Ishikawa (cell line): ENCODE results near the gene ECHDC3.

Experiments
- CEBPB ChIP-seq: IDR thresholded peaks from 2 replicates; pipeline ENCODE4 v1.6.1; 2012
- CREB1 ChIP-seq: IDR thresholded peaks from 2 replicates; pipeline ENCODE4 v1.6.1; 2012; ENCODE audit warnings: low read depth
- EGR1 ChIP-seq: IDR thresholded peaks from 2 replicates; pipeline ENCODE4 v1.6.1; 2012
- EP300 ChIP-seq: IDR thresholded peaks from 2 replicates; pipeline ENCODE4 v1.6.1; 2012; ENCODE audit warnings: borderline replicate concordance
- FOXM1 ChIP-seq: IDR thresholded peaks from 2 replicates; pipeline ENCODE4 v1.6.1; 2012; ENCODE audit warnings: low read depth, borderline replicate concordance
- NFIC ChIP-seq: IDR thresholded peaks from 2 replicates; pipeline ENCODE4 v1.6.1; 2012
- RAD21 ChIP-seq: IDR thresholded peaks from 2 replicates; pipeline ENCODE4 v1.6.1; 2012; ENCODE audit warnings: low read depth
- TAF1 ChIP-seq: IDR thresholded peaks from 2 replicates; pipeline ENCODE4 v1.6.1; 2012; ENCODE audit warnings: low read depth, mild to moderate bottlenecking
- TCF12 ChIP-seq: IDR thresholded peaks from 2 replicates; pipeline ENCODE4 v1.6.1; 2012; ENCODE audit warnings: low read depth
- TEAD4 ChIP-seq: IDR thresholded peaks from 2 replicates; pipeline ENCODE4 v1.6.1; 2012
- YY1 ChIP-seq: IDR thresholded peaks from 2 replicates; pipeline ENCODE4 v1.6.1; 2012; ENCODE audit warnings: low read depth
- ZBTB7A ChIP-seq: IDR thresholded peaks from 2 replicates; pipeline ENCODE4 v1.6.1; 2012; ENCODE audit warnings: low read depth
- TF ChIP-seq, protein P1 (sequence below): IDR thresholded peaks from 2 replicates; pipeline ENCODE4 v1.6.1; 2012
- TF ChIP-seq, protein P2 (sequence below): IDR thresholded peaks from 2 replicates; pipeline ENCODE4 v1.6.1; 2012
- TF ChIP-seq, protein P3 (sequence below): IDR thresholded peaks from 2 replicates; pipeline ENCODE4 v1.6.1; 2012; ENCODE audit warnings: low read depth, mild to moderate bottlenecking

ECHDC3 gene

DNA sequence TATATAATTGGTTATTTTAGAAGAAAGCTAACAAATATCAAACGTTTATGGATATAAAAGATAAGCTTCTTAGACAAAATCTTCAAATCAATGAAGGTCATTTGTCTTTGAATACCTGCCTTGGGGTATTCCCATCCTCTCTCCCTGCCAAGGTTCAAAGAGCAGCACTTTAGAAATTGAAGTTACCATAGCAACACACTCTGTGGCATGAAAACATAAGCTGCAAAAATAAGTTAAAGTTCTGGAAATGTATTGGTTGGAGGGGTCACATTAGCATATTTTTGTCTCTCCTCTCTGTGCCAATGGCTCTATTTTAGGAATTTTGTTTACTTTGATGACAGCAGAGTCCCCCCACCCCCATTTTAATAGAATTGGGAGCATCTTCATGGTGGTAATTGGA is 12.0 kb downstream of the ECHDC3 start:
- TF ChIP-seq RAD21 (no peak), EP300 (no peak), YY1 (no peak), FOXM1 (no peak), NFIC (no peak), CEBPB (no peak), CREB1 (no peak), TEAD4 (no peak)
- TF ChIP-seq, protein P1, sequence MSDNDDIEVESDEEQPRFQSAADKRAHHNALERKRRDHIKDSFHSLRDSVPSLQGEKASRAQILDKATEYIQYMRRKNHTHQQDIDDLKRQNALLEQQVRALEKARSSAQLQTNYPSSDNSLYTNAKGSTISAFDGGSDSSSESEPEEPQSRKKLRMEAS = no peak
- TF ChIP-seq, protein P2, sequence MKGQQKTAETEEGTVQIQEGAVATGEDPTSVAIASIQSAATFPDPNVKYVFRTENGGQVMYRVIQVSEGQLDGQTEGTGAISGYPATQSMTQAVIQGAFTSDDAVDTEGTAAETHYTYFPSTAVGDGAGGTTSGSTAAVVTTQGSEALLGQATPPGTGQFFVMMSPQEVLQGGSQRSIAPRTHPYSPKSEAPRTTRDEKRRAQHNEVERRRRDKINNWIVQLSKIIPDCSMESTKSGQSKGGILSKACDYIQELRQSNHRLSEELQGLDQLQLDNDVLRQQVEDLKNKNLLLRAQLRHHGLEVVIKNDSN = no peak
- TF ChIP-seq, protein P3, sequence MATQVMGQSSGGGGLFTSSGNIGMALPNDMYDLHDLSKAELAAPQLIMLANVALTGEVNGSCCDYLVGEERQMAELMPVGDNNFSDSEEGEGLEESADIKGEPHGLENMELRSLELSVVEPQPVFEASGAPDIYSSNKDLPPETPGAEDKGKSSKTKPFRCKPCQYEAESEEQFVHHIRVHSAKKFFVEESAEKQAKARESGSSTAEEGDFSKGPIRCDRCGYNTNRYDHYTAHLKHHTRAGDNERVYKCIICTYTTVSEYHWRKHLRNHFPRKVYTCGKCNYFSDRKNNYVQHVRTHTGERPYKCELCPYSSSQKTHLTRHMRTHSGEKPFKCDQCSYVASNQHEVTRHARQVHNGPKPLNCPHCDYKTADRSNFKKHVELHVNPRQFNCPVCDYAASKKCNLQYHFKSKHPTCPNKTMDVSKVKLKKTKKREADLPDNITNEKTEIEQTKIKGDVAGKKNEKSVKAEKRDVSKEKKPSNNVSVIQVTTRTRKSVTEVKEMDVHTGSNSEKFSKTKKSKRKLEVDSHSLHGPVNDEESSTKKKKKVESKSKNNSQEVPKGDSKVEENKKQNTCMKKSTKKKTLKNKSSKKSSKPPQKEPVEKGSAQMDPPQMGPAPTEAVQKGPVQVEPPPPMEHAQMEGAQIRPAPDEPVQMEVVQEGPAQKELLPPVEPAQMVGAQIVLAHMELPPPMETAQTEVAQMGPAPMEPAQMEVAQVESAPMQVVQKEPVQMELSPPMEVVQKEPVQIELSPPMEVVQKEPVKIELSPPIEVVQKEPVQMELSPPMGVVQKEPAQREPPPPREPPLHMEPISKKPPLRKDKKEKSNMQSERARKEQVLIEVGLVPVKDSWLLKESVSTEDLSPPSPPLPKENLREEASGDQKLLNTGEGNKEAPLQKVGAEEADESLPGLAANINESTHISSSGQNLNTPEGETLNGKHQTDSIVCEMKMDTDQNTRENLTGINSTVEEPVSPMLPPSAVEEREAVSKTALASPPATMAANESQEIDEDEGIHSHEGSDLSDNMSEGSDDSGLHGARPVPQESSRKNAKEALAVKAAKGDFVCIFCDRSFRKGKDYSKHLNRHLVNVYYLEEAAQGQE = no peak

DNA sequence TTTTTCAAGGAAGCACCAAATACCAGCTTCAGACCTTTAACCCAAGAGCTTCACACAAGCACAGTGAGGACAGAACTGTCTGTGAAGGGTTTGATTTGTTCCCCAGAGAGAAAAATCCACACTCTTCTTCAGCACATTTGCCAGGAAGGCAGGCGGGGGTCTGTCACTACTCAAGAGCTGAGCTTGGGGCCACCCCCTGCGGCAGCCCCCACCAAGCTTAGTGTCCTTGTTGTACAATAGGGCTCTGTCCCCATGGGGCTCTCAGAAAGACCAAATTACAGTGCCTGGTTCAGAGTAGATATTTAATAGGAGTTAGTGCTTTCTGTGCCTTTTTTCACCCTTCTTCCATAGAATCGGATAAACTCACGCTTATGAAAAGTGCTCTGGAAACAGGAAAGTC is 12.4 kb downstream of the ECHDC3 start:
- TF ChIP-seq YY1 = no peak
- TF ChIP-seq RAD21 = no peak
- TF ChIP-seq EGR1 = no peak
- TF ChIP-seq CEBPB = no peak
- no peak for TF ChIP-seq ZBTB7A
- no peak for TF ChIP-seq EP300
- TF ChIP-seq, protein P2 = no peak
- TF ChIP-seq, protein P1 = no peak
- TF ChIP-seq TCF12 = no peak
- TF ChIP-seq NFIC = no peak
- TF ChIP-seq TAF1 = no peak
- TF ChIP-seq, protein P3 = no peak
- no peak for TF ChIP-seq CREB1
- no peak for TF ChIP-seq TEAD4
- TF ChIP-seq FOXM1 = no peak

DNA sequence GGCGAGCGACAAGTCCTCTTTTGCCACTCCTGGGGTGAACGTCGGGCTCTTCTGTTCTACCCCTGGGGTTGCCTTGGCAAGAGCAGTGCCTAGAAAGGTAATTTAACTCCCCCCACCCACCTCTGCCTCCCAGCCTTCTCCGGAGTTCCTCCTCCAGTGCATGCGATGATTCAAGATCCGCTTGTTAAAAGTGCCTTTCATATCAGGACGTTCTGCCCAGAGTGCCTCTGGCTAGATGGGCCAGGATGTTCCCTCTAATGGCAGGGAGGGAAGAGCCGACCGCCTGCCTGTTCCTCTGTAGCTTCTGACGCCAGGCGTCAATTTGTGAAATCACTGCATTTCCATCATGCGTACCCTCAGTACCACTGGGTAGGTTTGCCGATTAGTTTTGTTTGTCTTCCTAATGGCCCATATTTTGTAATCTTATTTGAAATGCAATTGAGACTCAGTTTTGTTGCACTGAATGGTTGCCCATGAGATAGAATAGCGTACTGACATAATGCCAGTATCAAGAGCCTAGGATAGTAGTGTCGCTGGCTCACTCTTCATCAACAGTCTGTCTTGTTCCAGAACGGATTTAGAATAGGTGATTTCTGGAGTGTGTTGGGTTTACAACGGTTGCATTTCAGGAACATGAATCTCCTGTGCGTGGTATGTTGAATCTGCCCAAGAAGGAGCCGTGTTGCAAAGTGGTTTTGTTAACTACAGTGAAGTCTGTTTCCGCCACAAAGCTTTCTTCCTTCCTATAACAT is 13.5 kb downstream of the ECHDC3 start:
- TF ChIP-seq RAD21 = no peak
- TF ChIP-seq YY1 = no peak
- TF ChIP-seq NFIC = no peak
- no peak for TF ChIP-seq TAF1
- TF ChIP-seq, protein P1 = no peak
- no peak for TF ChIP-seq CREB1
- no peak for TF ChIP-seq EP300
- TF ChIP-seq, protein P2 = no peak
- no peak for TF ChIP-seq EGR1
- TF ChIP-seq, protein P3 = no peak
- TF ChIP-seq FOXM1 = no peak

DNA sequence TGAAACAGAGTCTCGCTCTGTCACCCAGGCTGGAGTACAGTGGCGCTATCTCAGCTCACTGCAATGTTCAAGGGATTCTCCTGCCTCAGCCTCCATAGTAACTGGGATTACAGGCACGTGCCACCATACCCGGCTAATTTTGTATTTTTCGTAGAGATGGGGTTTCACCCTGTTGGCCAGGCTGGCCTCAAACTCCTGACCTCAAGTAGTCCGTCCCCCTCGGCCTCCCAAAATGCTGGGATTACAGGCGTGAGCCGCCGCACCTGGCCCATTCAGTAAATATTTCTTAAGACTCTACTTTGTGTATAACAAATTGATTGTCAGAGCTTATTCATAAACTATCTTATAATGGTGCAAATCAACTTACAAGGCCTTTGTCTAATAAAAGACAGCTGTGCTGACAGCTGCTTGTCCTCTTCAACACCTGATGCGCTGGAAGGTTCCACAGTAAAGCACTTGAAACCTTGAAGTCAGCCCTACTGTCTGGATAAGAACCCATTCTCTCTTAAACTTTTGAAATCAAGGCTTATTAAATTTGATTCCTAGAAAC is 14.7 kb downstream of the ECHDC3 start:
- TF ChIP-seq, protein P1 = no peak
- TF ChIP-seq NFIC = no peak
- TF ChIP-seq RAD21 = no peak
- TF ChIP-seq EP300 = no peak
- TF ChIP-seq FOXM1 = no peak
- TF ChIP-seq TCF12 = no peak
